ENCODE data around the gene EXOC4.
"Not testable (repeated sequence)": the region's sequence is repeated elsewhere in the genome, so short reads cannot be mapped to it uniquely, and the experiment has no call there.

EXOC4 gene

DNA sequence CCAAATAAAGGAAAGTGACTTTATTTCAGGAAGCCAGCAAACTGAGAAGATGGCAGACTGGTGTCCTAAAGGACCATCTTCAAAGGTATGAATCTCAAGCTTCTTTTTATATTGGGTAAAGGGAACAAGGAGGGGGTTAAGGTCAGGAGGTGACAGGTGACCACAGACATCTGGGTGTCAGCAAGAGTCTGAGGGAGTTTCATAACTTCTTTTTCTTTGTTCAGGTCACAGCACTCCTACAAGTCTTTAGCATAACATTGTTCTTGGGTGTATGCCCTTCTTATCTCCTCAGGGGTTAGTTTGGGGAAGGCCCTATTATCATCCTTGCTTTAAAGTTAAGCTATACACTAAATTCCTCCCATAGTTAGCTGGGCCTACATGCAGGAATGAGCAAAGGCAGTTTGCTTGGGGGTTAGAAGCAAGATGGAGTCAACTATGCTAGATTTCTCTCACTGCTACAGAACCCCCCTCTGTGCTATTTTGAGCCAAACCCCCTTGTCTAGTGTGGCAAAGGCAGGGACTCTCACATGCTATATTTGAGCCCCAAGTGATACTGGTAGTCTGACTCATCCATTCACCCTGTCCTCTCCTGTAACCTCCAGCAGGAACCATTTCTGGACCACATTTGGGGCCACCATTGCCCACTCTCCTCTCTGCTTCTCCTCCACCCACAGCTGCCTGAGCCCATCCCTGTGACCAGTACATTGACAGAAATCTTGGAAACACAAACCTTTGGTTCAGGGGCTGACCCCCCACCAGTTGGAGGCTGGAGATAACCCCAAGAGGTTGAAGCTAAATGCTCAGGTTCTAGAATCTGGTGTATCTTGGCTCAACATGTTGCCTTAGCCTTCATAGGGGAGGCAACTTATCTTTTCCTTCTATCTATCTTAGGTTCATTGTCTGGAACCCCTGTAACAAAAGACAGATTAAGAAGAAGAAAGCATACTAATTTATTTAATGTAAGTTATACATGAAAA is 818.8 kb downstream of the EXOC4 start:
- Histone ChIP-seq H4K20me1 (ENCODE audit: insufficient read depth, low read length) (no peaks in the 10 kb centered on the region), H3K9ac (ENCODE audit: low read length) (no peak overlapping the region), H3K4me3 (ENCODE audit: low read depth, low read length, poor library complexity, severe bottlenecking) (no peak overlapping the region), H3K27me3 (ENCODE audit: insufficient read depth, low read length) (no peaks in the 10 kb centered on the region), H3K79me2 (ENCODE audit: insufficient read depth, low read length) (no peaks in the 10 kb centered on the region), H3K4me1 (ENCODE audit: insufficient read depth, low read length, severe bottlenecking) (no peaks in the 10 kb centered on the region), H3F3A (ENCODE audit: insufficient read depth, low read length) (no peaks in the 10 kb centered on the region), H3K27ac (ENCODE audit: low read depth, low read length, poor library complexity, severe bottlenecking) (no peak overlapping the region), H3K4me2 (ENCODE audit: low read length) (no peak overlapping the region), H2AFZ (ENCODE audit: low read length) (no peak overlapping the region), H3K9me3 (ENCODE audit: low read length) (no peaks in the 10 kb centered on the region), H3K36me3 (ENCODE audit: insufficient read depth, low read length) (no peaks in the 10 kb centered on the region; the same call in 1 of the 2 replicates), H3K9me2 (ENCODE audit: low read depth, low read length) (no peaks in the 10 kb centered on the region)
- TF ChIP-seq EZH2 (IDR thresholded peaks at IDR 0.05; ENCODE audit: borderline replicate concordance, low read length), result no peak
- TF ChIP-seq, protein P1, sequence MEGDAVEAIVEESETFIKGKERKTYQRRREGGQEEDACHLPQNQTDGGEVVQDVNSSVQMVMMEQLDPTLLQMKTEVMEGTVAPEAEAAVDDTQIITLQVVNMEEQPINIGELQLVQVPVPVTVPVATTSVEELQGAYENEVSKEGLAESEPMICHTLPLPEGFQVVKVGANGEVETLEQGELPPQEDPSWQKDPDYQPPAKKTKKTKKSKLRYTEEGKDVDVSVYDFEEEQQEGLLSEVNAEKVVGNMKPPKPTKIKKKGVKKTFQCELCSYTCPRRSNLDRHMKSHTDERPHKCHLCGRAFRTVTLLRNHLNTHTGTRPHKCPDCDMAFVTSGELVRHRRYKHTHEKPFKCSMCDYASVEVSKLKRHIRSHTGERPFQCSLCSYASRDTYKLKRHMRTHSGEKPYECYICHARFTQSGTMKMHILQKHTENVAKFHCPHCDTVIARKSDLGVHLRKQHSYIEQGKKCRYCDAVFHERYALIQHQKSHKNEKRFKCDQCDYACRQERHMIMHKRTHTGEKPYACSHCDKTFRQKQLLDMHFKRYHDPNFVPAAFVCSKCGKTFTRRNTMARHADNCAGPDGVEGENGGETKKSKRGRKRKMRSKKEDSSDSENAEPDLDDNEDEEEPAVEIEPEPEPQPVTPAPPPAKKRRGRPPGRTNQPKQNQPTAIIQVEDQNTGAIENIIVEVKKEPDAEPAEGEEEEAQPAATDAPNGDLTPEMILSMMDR (IDR thresholded peaks at IDR 0.05; ENCODE audit: low read length), result no peak

DNA sequence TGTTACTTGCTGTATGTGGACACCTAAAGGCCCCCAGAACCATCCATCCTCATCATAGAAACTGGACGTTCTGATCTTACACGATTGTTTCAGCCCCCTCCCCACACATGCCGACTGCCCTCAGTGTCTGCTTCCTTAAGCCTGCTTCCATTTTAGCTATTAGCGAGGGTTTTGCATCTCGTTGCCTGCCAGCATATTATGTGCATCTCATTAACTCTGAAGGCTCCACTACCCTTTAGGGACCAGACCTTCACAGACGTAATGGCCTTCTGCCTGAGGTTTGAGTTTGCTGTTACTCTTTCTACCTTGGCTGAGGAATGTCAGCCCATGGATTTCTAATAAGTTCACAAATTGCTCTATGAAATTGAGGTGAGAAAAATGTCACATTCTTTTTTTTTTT is 820.4 kb downstream of the EXOC4 start:
- H3K9ac ChIP-seq (ENCODE audit: low read length), result no peak overlapping the region
- no peak overlapping the region for H2AFZ ChIP-seq (ENCODE audit: low read length)
- no peaks in the 10 kb centered on the region for H3K9me3 ChIP-seq (ENCODE audit: low read length)
- no peaks in the 10 kb centered on the region for H3K4me1 ChIP-seq (ENCODE audit: insufficient read depth, low read length, severe bottlenecking)
- no peak overlapping the region for H3K4me2 ChIP-seq (ENCODE audit: low read length)
- no peaks in the 10 kb centered on the region; the same call in 1 of the 2 replicates for H3K36me3 ChIP-seq (ENCODE audit: insufficient read depth, low read length)
- no peak for TF ChIP-seq EZH2 (IDR thresholded peaks at IDR 0.05; ENCODE audit: borderline replicate concordance, low read length)
- TF ChIP-seq, protein P1 (IDR thresholded peaks at IDR 0.05; ENCODE audit: low read length), result no peak
- no peaks in the 10 kb centered on the region for H3K9me2 ChIP-seq (ENCODE audit: low read depth, low read length)
- no peaks in the 10 kb centered on the region for H3K79me2 ChIP-seq (ENCODE audit: insufficient read depth, low read length)
- no peaks in the 10 kb centered on the region for H3K27me3 ChIP-seq (ENCODE audit: insufficient read depth, low read length)
- H3K4me3 ChIP-seq (ENCODE audit: low read depth, low read length, poor library complexity, severe bottlenecking), result no peak overlapping the region
- no peaks in the 10 kb centered on the region for H4K20me1 ChIP-seq (ENCODE audit: insufficient read depth, low read length)
- H3K27ac ChIP-seq (ENCODE audit: low read depth, low read length, poor library complexity, severe bottlenecking), result no peak overlapping the region
- no peaks in the 10 kb centered on the region for H3F3A ChIP-seq (ENCODE audit: insufficient read depth, low read length)

DNA sequence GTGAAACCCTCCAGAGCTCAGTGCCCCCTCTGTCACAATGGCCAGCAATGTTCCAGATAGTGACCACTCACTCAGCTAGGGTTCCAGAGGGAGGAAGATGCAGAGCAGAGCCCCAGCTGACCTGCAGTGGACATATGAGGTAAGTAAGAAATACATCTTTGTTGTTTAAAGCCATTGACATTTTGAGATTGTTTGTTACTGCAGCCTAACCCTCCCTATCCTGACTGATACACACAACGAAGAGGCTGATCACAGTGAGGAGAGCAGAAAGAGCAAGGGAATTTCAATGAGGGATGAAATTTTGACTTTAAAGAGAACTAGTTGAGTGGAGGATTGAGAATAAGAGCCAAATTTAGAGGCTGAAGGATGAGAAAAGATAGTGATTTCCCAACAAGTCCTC is 822.9 kb downstream of the EXOC4 start:
- Histone ChIP-seq H2AFZ (ENCODE audit: low read length) (no peak overlapping the region), H4K20me1 (ENCODE audit: insufficient read depth, low read length) (no peaks in the 10 kb centered on the region), H3K4me3 (ENCODE audit: low read depth, low read length, poor library complexity, severe bottlenecking) (no peak overlapping the region), H3K4me2 (ENCODE audit: low read length) (no peak overlapping the region), H3K36me3 (ENCODE audit: insufficient read depth, low read length) (no peaks in the 10 kb centered on the region; the same call in 1 of the 2 replicates), H3K4me1 (ENCODE audit: insufficient read depth, low read length, severe bottlenecking) (no peaks in the 10 kb centered on the region), H3K27me3 (ENCODE audit: insufficient read depth, low read length) (no peaks in the 10 kb centered on the region), H3F3A (ENCODE audit: insufficient read depth, low read length) (no peaks in the 10 kb centered on the region), H3K9me2 (ENCODE audit: low read depth, low read length) (no peaks in the 10 kb centered on the region), H3K9me3 (ENCODE audit: low read length) (no peaks in the 10 kb centered on the region), H3K79me2 (ENCODE audit: insufficient read depth, low read length) (no peaks in the 10 kb centered on the region), H3K9ac (ENCODE audit: low read length) (no peak overlapping the region), H3K27ac (ENCODE audit: low read depth, low read length, poor library complexity, severe bottlenecking) (no peak overlapping the region)
- TF ChIP-seq, protein P1 (IDR thresholded peaks at IDR 0.05; ENCODE audit: low read length), result no peak
- TF ChIP-seq EZH2 (IDR thresholded peaks at IDR 0.05; ENCODE audit: borderline replicate concordance, low read length), result no peak

DNA sequence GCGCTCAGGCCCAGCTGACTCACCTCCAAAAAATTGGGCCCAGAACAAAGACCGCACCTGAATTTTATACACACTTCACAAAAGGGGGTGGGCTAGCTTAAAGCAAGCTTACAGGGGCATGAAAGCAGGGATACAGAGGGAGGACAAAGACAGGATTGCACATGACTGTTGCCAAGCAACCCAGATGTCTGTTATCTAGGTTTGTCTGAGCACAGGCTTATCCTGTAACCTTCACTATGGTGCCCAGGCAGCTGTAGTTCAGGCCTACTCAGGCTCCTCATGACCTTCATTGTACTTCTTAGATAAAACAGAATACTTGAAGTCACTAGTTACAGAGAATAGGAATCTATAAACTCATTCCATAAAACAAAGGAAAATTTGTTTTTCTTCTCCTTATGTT is 824.7 kb downstream of the EXOC4 start:
- not testable (repeated sequence) for H3K4me1 ChIP-seq (ENCODE audit: insufficient read depth, low read length, severe bottlenecking); H3K27me3 ChIP-seq (ENCODE audit: insufficient read depth, low read length); H2AFZ ChIP-seq (ENCODE audit: low read length); H3K79me2 ChIP-seq (ENCODE audit: insufficient read depth, low read length); H3K9me3 ChIP-seq (ENCODE audit: low read length); H3K4me3 ChIP-seq (ENCODE audit: low read depth, low read length, poor library complexity, severe bottlenecking); H3K9me2 ChIP-seq (ENCODE audit: low read depth, low read length); H3F3A ChIP-seq (ENCODE audit: insufficient read depth, low read length); H3K9ac ChIP-seq (ENCODE audit: low read length); H4K20me1 ChIP-seq (ENCODE audit: insufficient read depth, low read length); H3K4me2 ChIP-seq (ENCODE audit: low read length); H3K36me3 ChIP-seq (ENCODE audit: insufficient read depth, low read length); H3K27ac ChIP-seq (ENCODE audit: low read depth, low read length, poor library complexity, severe bottlenecking)

Measured in OCI-LY1 (cell line).